Nephron (organoid): ENCODE measurements around the gene NR2C1.
A peak's percentile ranks its signal among the peaks of the same experiment; 100 is the strongest.
"Not testable (repeated sequence)": the region's sequence is repeated elsewhere in the genome, so short reads cannot be mapped to it uniquely, and the experiment has no call there.

Source experiments
- H3K27ac Mint-ChIP-seq, 3 experiments: 2 replicates each; pipeline ENCODE4 v1.8.0; 2020; ENCODE audit warnings: mixed read lengths in 3 of 3, mild to moderate bottlenecking in 2 of 3, moderate library complexity in 1 of 3
- H3K27me3 Mint-ChIP-seq: 2 replicates; pipeline ENCODE4 v1.8.0; 2021; ENCODE audit warnings: low read depth, mild to moderate bottlenecking, moderate library complexity, mixed read lengths
- H3K36me3 Mint-ChIP-seq: 2 replicates; pipeline ENCODE4 v1.8.0; 2020; ENCODE audit warnings: low read depth, mixed read lengths
- H3K4me1 Mint-ChIP-seq: 2 replicates; pipeline ENCODE4 v1.8.0; 2020; ENCODE audit warnings: mixed read lengths
- H3K4me3 Mint-ChIP-seq, 3 experiments: 2 replicates each; pipeline ENCODE4 v1.8.0; 2020; ENCODE audit warnings: mild to moderate bottlenecking in 3 of 3, mixed read lengths in 3 of 3, moderate library complexity in 2 of 3
- H3K9me3 Mint-ChIP-seq: 2 replicates; pipeline ENCODE4 v1.8.0; 2020; ENCODE audit warnings: mixed read lengths
- CTCF ChIP-seq, 3 experiments: fragments of 200-600 bp; sonication (generic); IDR thresholded peaks; one replicate each; pipeline ENCODE4 v1.5.0; 2021; ENCODE audit warnings: antibody characterized with exemption in 3 of 3; ENCODE audit not compliant: unreplicated experiment in 3 of 3

NR2C1 gene

GRCh38 chr12:94997061-94997460 lies 76.4 kb downstream of the NR2C1 start:
- Mint-ChIP-seq H3K4me3 (no peak overlapping the region), H3K4me1 (no peaks in the 10 kb centered on the region), H3K9me3 (no peaks in the 10 kb centered on the region), H3K36me3 (peaks cover 38% of the 10 kb centered on the region), H3K27me3 (no peaks in the 10 kb centered on the region), H3K27ac (no peak overlapping the region)
- no peak for TF ChIP-seq CTCF (IDR thresholded peaks at IDR 0.05; ENCODE audit: unreplicated experiment in 3 of 3)

- no peaks in the 10 kb centered on the region for H3K4me1 Mint-ChIP-seq
- no peaks in the 10 kb centered on the region for H3K9me3 Mint-ChIP-seq
- TF ChIP-seq CTCF (IDR thresholded peaks at IDR 0.05; ENCODE audit: unreplicated experiment in 3 of 3) = no peak
- no peaks in the 10 kb centered on the region for H3K27me3 Mint-ChIP-seq
- H3K4me3 Mint-ChIP-seq = no peak overlapping the region
- peaks cover 38% of the 10 kb centered on the region for H3K36me3 Mint-ChIP-seq
- H3K27ac Mint-ChIP-seq = no peak overlapping the region
These were observed 79.1 kb downstream of the NR2C1 start for GRCh38 chr12:94994312-94994711.

GRCh38 chr12:94993855-94994254 lies 79.6 kb downstream of the NR2C1 start:
- not testable (repeated sequence) for H3K27me3 Mint-ChIP-seq, H3K27ac Mint-ChIP-seq, H3K9me3 Mint-ChIP-seq, H3K4me3 Mint-ChIP-seq, H3K4me1 Mint-ChIP-seq
- peaks cover 38% of the 10 kb centered on the region for H3K36me3 Mint-ChIP-seq

GRCh38 chr12:94990222-94990621 lies 83.2 kb downstream of the NR2C1 start:
- H3K27me3 Mint-ChIP-seq = no peaks in the 10 kb centered on the region
- H3K36me3 Mint-ChIP-seq = peaks cover 37% of the 10 kb centered on the region
- H3K9me3 Mint-ChIP-seq = no peaks in the 10 kb centered on the region
- H3K4me3 Mint-ChIP-seq = no peak overlapping the region
- H3K4me1 Mint-ChIP-seq = no peaks in the 10 kb centered on the region
- no peak overlapping the region for H3K27ac Mint-ChIP-seq
- no peak for TF ChIP-seq CTCF (IDR thresholded peaks at IDR 0.05; ENCODE audit: unreplicated experiment in 3 of 3)

- H3K4me3 Mint-ChIP-seq = no peak overlapping the region
- H3K4me1 Mint-ChIP-seq = no peaks in the 10 kb centered on the region
- H3K9me3 Mint-ChIP-seq = no peaks in the 10 kb centered on the region
- peaks cover 38% of the 10 kb centered on the region for H3K36me3 Mint-ChIP-seq
- H3K27ac Mint-ChIP-seq = no peak overlapping the region
- TF ChIP-seq CTCF (IDR thresholded peaks at IDR 0.05; ENCODE audit: unreplicated experiment in 3 of 3) = no peak
- no peaks in the 10 kb centered on the region for H3K27me3 Mint-ChIP-seq
These were observed 84.9 kb downstream of the NR2C1 start for GRCh38 chr12:94988471-94988870.

GRCh38 chr12:94987801-94988200 lies 85.6 kb downstream of the NR2C1 start:
- Mint-ChIP-seq H3K9me3 (no peaks in the 10 kb centered on the region), H3K27me3 (no peaks in the 10 kb centered on the region), H3K27ac (peak overlapping the region in 1 of 3 experiments; percentile 9), H3K4me3 (no peak overlapping the region), H3K4me1 (peaks cover 4% of the 10 kb centered on the region), H3K36me3 (peaks cover 37% of the 10 kb centered on the region)
- no peak for TF ChIP-seq CTCF (IDR thresholded peaks at IDR 0.05; ENCODE audit: unreplicated experiment in 3 of 3)
